HL-60 (cell line): ENCODE measurements around the gene JARID2.

Source experiments
- DNase-seq, 2 experiments: peaks; one replicate each; pipeline ENCODE4 v3.0.0-alpha.2; 2010 to 2020; ENCODE audit warnings: low read depth in 1 of 2, low spot score in 1 of 2
- H3K27ac ChIP-seq: fragments of 250-450 bp; sonication (Bioruptor Pico); replicated peaks from 2 replicates; pipeline ENCODE4 v1.5.1; 2020; ENCODE audit warnings: mild to moderate bottlenecking, moderate library complexity
- H3K27me3 ChIP-seq: fragments of 250-450 bp; sonication (Bioruptor Pico); 2 replicates; pipeline ENCODE4 v1.5.1; 2021; ENCODE audit warnings: mild to moderate bottlenecking, moderate library complexity; ENCODE audit not compliant: insufficient read depth, poor library complexity, severe bottlenecking
- H3K4me3 ChIP-seq: replicated peaks from 2 replicates; pipeline ENCODE4 v1.5.1; 2011; ENCODE audit warnings: mild to moderate bottlenecking, control low read depth, low read length; ENCODE audit not compliant: insufficient read depth
- GABPA ChIP-seq: IDR thresholded peaks from 2 replicates; pipeline ENCODE4 v1.6.1; 2012; ENCODE audit warnings: low read depth
- POLR2AphosphoS5 ChIP-seq: IDR thresholded peaks from 2 replicates; pipeline ENCODE4 v1.6.1; 2012; ENCODE audit warnings: low read depth
- SPI1 ChIP-seq: IDR thresholded peaks from 2 replicates; pipeline ENCODE4 v1.6.1; 2012; ENCODE audit warnings: low read depth, mild to moderate bottlenecking, borderline replicate concordance
- TF ChIP-seq, protein P1 (sequence below): IDR thresholded peaks from 2 replicates; pipeline ENCODE4 v1.6.1; 2012; ENCODE audit warnings: low read depth; ENCODE audit not compliant: insufficient replicate concordance
- TF ChIP-seq, protein P2 (sequence below): IDR thresholded peaks from one replicate; pipeline ENCODE4 v1.5.1; 2011; ENCODE audit warnings: low read length, control low read depth, inconsistent platforms; ENCODE audit not compliant: insufficient read depth

Gene JARID2

DNA sequence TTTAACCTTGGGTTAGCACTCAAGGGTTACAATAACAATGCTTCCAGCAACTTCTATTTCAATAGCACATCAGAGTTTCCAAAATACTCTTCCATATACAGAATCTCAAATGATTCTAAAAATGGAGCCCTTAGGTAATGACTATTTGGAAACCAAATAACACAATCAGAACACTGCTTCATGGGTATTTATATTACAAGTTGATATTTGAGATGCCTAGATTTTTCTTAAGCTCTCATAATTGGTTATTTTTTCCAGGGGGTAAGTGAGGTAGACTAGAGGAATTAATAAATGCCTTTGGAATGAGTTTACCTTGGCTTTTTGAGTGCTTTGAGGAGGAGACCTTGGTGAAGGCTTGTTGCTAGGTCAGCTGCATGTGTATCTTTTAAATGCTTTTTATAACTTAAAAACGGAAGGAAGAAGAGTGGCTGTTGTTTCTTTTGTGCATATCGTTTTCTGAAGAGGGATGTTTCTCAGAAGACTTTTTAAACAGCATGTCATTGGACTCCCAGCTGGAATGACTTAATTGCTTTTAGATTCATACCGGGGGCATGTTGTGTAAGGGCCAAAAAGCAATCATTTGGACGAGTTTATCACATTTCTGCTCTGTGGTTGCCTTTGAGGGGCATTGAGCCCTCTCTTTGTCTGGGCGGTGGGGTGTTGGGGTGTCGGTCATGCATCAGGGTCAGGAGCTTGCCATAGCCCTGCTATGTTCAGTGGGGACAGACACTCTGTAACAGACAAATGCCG lies 230.9 kb downstream of the JARID2 start:
- Histone ChIP-seq H3K27me3 (no peaks in the 10 kb centered on the region), H3K27ac (no peak overlapping the region), H3K4me3 (no peak overlapping the region)
- no peak for DNase-seq
- TF ChIP-seq GABPA: no peak
- TF ChIP-seq, protein P1, sequence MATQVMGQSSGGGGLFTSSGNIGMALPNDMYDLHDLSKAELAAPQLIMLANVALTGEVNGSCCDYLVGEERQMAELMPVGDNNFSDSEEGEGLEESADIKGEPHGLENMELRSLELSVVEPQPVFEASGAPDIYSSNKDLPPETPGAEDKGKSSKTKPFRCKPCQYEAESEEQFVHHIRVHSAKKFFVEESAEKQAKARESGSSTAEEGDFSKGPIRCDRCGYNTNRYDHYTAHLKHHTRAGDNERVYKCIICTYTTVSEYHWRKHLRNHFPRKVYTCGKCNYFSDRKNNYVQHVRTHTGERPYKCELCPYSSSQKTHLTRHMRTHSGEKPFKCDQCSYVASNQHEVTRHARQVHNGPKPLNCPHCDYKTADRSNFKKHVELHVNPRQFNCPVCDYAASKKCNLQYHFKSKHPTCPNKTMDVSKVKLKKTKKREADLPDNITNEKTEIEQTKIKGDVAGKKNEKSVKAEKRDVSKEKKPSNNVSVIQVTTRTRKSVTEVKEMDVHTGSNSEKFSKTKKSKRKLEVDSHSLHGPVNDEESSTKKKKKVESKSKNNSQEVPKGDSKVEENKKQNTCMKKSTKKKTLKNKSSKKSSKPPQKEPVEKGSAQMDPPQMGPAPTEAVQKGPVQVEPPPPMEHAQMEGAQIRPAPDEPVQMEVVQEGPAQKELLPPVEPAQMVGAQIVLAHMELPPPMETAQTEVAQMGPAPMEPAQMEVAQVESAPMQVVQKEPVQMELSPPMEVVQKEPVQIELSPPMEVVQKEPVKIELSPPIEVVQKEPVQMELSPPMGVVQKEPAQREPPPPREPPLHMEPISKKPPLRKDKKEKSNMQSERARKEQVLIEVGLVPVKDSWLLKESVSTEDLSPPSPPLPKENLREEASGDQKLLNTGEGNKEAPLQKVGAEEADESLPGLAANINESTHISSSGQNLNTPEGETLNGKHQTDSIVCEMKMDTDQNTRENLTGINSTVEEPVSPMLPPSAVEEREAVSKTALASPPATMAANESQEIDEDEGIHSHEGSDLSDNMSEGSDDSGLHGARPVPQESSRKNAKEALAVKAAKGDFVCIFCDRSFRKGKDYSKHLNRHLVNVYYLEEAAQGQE: no peak
- TF ChIP-seq, protein P2, sequence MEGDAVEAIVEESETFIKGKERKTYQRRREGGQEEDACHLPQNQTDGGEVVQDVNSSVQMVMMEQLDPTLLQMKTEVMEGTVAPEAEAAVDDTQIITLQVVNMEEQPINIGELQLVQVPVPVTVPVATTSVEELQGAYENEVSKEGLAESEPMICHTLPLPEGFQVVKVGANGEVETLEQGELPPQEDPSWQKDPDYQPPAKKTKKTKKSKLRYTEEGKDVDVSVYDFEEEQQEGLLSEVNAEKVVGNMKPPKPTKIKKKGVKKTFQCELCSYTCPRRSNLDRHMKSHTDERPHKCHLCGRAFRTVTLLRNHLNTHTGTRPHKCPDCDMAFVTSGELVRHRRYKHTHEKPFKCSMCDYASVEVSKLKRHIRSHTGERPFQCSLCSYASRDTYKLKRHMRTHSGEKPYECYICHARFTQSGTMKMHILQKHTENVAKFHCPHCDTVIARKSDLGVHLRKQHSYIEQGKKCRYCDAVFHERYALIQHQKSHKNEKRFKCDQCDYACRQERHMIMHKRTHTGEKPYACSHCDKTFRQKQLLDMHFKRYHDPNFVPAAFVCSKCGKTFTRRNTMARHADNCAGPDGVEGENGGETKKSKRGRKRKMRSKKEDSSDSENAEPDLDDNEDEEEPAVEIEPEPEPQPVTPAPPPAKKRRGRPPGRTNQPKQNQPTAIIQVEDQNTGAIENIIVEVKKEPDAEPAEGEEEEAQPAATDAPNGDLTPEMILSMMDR: no peak
- no peak for TF ChIP-seq POLR2AphosphoS5
- TF ChIP-seq SPI1: no peak

DNA sequence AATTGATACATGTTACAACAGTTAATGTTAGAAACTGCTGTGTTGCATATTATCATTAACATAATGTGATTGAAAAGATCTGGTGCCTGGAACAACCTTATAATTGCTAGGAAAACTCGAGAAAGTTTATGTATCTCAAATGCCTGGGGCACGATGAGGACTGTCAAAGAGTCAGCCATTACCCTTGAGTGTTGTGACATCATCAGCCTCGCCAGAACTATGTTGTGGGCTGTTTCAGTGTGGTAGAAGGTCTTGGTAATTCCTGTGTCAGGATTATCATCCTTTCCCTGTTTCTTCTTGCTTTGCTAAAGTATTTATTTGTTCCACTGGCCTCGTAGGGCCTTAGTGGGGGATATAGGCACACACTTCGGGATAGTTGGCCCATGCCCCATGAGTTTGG lies 231.9 kb downstream of the JARID2 start:
- Histone ChIP-seq H3K4me3 (no peak overlapping the region), H3K27me3 (no peaks in the 10 kb centered on the region), H3K27ac (no peak overlapping the region)
- no peak for DNase-seq
- TF ChIP-seq, protein P1: no peak
- TF ChIP-seq GABPA (no peak), SPI1 (no peak), POLR2AphosphoS5 (no peak)
- TF ChIP-seq, protein P2: no peak

DNA sequence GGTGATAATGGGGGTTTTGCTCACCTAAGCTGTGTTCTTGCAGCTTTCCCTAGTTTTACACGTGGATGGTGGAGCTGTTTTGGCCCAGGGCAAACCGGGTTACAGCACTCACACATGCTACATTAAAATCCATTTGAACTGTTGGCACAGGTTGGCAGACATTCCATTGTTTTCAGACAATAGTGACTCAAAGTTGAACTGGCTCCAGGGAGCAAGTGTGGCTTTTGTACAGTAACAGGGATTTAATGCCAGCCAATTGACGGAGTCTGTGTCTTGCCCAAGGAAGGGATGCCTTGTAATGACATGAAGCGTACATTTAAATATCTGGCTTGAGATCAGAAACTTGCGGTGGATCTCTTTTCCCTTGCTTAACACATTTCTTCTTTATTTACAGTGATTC lies 233.9 kb downstream of the JARID2 start:
- DNase-seq: no peak
- TF ChIP-seq SPI1: no peak
- TF ChIP-seq GABPA: no peak
- TF ChIP-seq POLR2AphosphoS5: no peak
- TF ChIP-seq, protein P1: no peak
- TF ChIP-seq, protein P2: no peak
- H3K4me3 ChIP-seq: no peak overlapping the region
- H3K27ac ChIP-seq: no peak overlapping the region
- no peaks in the 10 kb centered on the region for H3K27me3 ChIP-seq
